Measurements from ENCODE around the gene ESAM.

ESAM gene

GRCh38 chr11:124745835-124746620 is 16.1 kb downstream of the ESAM start:
- H3K27ac ChIP-seq: peak overlapping the region; percentile 78
- TF ChIP-seq, protein P1, sequence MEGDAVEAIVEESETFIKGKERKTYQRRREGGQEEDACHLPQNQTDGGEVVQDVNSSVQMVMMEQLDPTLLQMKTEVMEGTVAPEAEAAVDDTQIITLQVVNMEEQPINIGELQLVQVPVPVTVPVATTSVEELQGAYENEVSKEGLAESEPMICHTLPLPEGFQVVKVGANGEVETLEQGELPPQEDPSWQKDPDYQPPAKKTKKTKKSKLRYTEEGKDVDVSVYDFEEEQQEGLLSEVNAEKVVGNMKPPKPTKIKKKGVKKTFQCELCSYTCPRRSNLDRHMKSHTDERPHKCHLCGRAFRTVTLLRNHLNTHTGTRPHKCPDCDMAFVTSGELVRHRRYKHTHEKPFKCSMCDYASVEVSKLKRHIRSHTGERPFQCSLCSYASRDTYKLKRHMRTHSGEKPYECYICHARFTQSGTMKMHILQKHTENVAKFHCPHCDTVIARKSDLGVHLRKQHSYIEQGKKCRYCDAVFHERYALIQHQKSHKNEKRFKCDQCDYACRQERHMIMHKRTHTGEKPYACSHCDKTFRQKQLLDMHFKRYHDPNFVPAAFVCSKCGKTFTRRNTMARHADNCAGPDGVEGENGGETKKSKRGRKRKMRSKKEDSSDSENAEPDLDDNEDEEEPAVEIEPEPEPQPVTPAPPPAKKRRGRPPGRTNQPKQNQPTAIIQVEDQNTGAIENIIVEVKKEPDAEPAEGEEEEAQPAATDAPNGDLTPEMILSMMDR (conservative IDR thresholded peaks at IDR 0.05): peak; percentile 29; the same call in 1 of the 2 replicates

DNA sequence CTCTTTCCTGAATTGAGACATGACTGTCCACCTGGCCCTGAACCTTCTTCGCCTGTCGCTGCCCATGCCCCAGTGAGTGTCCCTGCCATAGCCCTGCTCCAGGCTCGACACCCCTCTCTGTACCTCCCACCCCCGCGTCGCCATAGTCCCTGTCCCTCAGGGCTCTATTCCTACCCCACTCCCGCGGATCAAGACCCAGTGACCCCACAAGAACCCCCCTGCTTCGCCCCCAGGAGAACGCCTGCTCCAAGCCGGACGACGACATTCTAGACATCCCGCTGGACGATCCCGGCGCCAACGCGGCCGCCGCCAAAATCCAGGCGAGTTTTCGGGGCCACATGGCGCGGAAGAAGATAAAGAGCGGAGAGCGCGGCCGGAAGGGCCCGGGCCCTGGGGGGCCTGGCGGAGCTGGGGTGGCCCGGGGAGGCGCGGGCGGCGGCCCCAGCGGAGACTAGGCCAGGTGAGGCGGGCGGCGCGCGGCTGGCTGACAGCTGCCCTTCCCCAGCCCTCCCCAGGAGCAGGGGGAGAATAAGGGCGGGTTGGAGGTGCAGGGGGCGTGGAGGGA is 16.7 kb downstream of the ESAM start:
- TF ChIP-seq, protein P1 (conservative IDR thresholded peaks at IDR 0.05): no peak
- no peak overlapping the region for H3K27ac ChIP-seq

GRCh38 chr11:124743050-124743449 is 19.0 kb downstream of the ESAM start:
- TF ChIP-seq, protein P1 (conservative IDR thresholded peaks at IDR 0.05): no peak

GRCh38 chr11:124742555-124742954 is 19.5 kb downstream of the ESAM start:
- TF ChIP-seq, protein P1 (conservative IDR thresholded peaks at IDR 0.05): no peak
- no peak overlapping the region for H3K27ac ChIP-seq

More at GRCh38 chr11:124743050-124743449, 19.0 kb downstream of the ESAM start:
- no peak overlapping the region for H3K27ac ChIP-seq

GRCh38 chr11:124740277-124740882 is 21.7 kb downstream of the ESAM start:
- TF ChIP-seq, protein P1 (conservative IDR thresholded peaks at IDR 0.05): peak; percentile 74
- H3K27ac ChIP-seq: peak overlapping the region; percentile 21; the same call in 1 of the 2 replicates

- TF ChIP-seq, protein P1 (conservative IDR thresholded peaks at IDR 0.05): no peak
Measured at GRCh38 chr11:124739479-124740276, 22.4 kb downstream of the ESAM start, which contains the start of gene NRGN. NRGN (plus strand) TSS chr11:124739942; CDS start chr11:124740085, 143 bp downstream.

More at GRCh38 chr11:124739479-124740276, 22.4 kb downstream of the ESAM start, which contains the start of gene NRGN:
- peak within 1 kb of the TSS; percentile 21; the same call in 1 of the 2 replicates for H3K27ac ChIP-seq

Measured in VCaP (cell line).